Breast epithelium (tissue), 3 donors: ENCODE measurements around the gene IGSF21.

Experiments used
- CTCF ChIP-seq, 3 donors: fragments of 450-650 bp; IDR thresholded peaks; one replicate each; pipeline ENCODE4 v1.5.1; 2016 to 2017; ENCODE audit warnings: antibody characterized with exemption in 3 of 3, mild to moderate bottlenecking in 3 of 3, moderate library complexity in 3 of 3
- POLR2AphosphoS5 ChIP-seq, 3 donors: sonication (generic); formaldehyde crosslinking; IDR thresholded peaks; one replicate each; pipeline ENCODE4 v1.6.1; 2017; ENCODE audit warnings: antibody characterized with exemption in 3 of 3

GRCh38 chr1:18170444-18170843 lies 62.8 kb downstream of the IGSF21 start:
- no peak for TF ChIP-seq CTCF (IDR thresholded peaks at IDR 0.05)
- TF ChIP-seq POLR2AphosphoS5 (IDR thresholded peaks at IDR 0.05): no peak
